Stimulated activated CD8-positive, alpha-beta memory T cell treated with anti-CD3 and anti-CD28 coated beads, Interleukin-4, amount 100 ng/mL, for 48 hours (primary cell): ENCODE data around the gene PHF10.

ENCODE experiments used
- DNase-seq: peaks from one replicate; pipeline ENCODE4 v3.0.0-alpha.2; 2020

Gene PHF10

GRCh38 chr6:169722362-169723199, 1.7 kb downstream of the PHF10 start:
- peak; percentile 58 for DNase-seq

GRCh38 chr6:169720207-169720855, 4.0 kb downstream of the PHF10 start:
- DNase-seq, result no peak

GRCh38 chr6:169719117-169719516, 5.2 kb downstream of the PHF10 start:
- no peak for DNase-seq

- DNase-seq, result no peak
These were observed 9.7 kb downstream of the PHF10 start for GRCh38 chr6:169714595-169714994.

- DNase-seq, result no peak
These were observed 10.1 kb downstream of the PHF10 start for GRCh38 chr6:169714178-169714577.

GRCh38 chr6:169710009-169710408, 14.3 kb downstream of the PHF10 start:
- no peak for DNase-seq

GRCh38 chr6:169709293-169709692, 15.0 kb downstream of the PHF10 start:
- no peak for DNase-seq

- DNase-seq, result no peak
These were observed 16.5 kb downstream of the PHF10 start for GRCh38 chr6:169707772-169708171.

GRCh38 chr6:169702840-169703246, 21.5 kb downstream of the PHF10 start:
- DNase-seq, result no peak

- DNase-seq, result peak; percentile 99
These were observed 22.1 kb downstream of the PHF10 start, which contains the start of the genes C6orf120 and WDR27 for GRCh38 chr6:169701954-169702839. Gene C6orf120, plus strand, starts transcription at chr6:169702126. Its CDS starts 334 bp downstream, at chr6:169702460. Gene WDR27, minus strand, starts transcription at chr6:169702029. Its CDS starts 13,024 bp downstream, at chr6:169689005.

GRCh38 chr6:169701311-169701953, 22.9 kb downstream of the PHF10 start:
- DNase-seq, result peak; percentile 43

GRCh38 chr6:169700296-169700695, 24.0 kb downstream of the PHF10 start:
- no peak for DNase-seq

GRCh38 chr6:169697115-169697514, 27.2 kb downstream of the PHF10 start:
- peak; percentile 47 for DNase-seq

GRCh38 chr6:169695131-169695530, 29.2 kb downstream of the PHF10 start:
- DNase-seq, result no peak

GRCh38 chr6:169692516-169692915, 31.8 kb downstream of the PHF10 start:
- DNase-seq, result no peak

GRCh38 chr6:169691260-169691659, 33.0 kb downstream of the PHF10 start:
- DNase-seq, result no peak

- no peak for DNase-seq
These were observed 35.0 kb downstream of the PHF10 start for GRCh38 chr6:169689287-169689686.

GRCh38 chr6:169685860-169686259, 38.4 kb downstream of the PHF10 start:
- DNase-seq, result no peak

GRCh38 chr6:169684056-169684455, 40.2 kb downstream of the PHF10 start:
- DNase-seq, result no peak

GRCh38 chr6:169678342-169678741, 46.0 kb downstream of the PHF10 start:
- DNase-seq, result no peak

- no peak for DNase-seq
These were observed 47.2 kb downstream of the PHF10 start for GRCh38 chr6:169677096-169677495.

GRCh38 chr6:169675011-169675410, 49.3 kb downstream of the PHF10 start:
- no peak for DNase-seq

- DNase-seq, result no peak
These were observed 52.7 kb downstream of the PHF10 start for GRCh38 chr6:169671563-169671962.
